ENCODE measurements around the gene PRSS57. TPM values are rescaled to one million over a fixed set of nuclear protein-coding genes. Genes with fewer than 3 reads are reported as not detected.

PRSS57 gene
- total RNA-seq, 2 experiments from 2014 or later = not detected

- Histone ChIP-seq H3K36me3 (ENCODE audit: insufficient read depth, low read length) (peaks cover 56% of the 10 kb centered on the region), H3K9me3 (ENCODE audit: control insufficient read depth in 1 of 2, insufficient read depth in 1 of 2, low read length in 2 of 2) (no peaks in the 10 kb centered on the region), H3K27ac (ENCODE audit: low read depth in 1 of 2, low read length in 2 of 2) (peak overlapping the region in 1 of 2 donors; percentile 35), H3K27me3 (ENCODE audit: control insufficient read depth in 1 of 2, insufficient read depth in 2 of 2, low read length in 2 of 2) (no peaks in the 10 kb centered on the region), H3K4me1 (ENCODE audit: insufficient read depth, low read length) (peaks cover 94% of the 10 kb centered on the region), H3K4me3 (ENCODE audit: low read length) (no peak overlapping the region)
- no peak for TF ChIP-seq CTCF (IDR thresholded peaks at IDR 0.05)
- H3K27me3 Mint-ChIP-seq = no peaks in the 10 kb centered on the region
- H3K4me3 Mint-ChIP-seq = no peak overlapping the region
- DNase-seq (peak in 2 of 14 experiments; percentile 5 to 37), ATAC-seq (ENCODE audit: poor library complexity) (no peak)
- intact Hi-C loops (cut with DNase I, micrococcal nuclease) = no loop called here
- H3K36me3 Mint-ChIP-seq (ENCODE audit: low read depth) = peaks cover 53% of the 10 kb centered on the region
- no peaks in the 10 kb centered on the region for H3K9me3 Mint-ChIP-seq
- H3K4me1 Mint-ChIP-seq (ENCODE audit: low read depth) = peaks cover 53% of the 10 kb centered on the region
- POLR2A ChIA-PET = interaction anchor here (2.5 kb wide), 1 partner anchor 9 kb away, joined by 5 read pairs; no protein-coding TSS in a partner anchor
- peak overlapping the region; percentile 97 for H3K27ac Mint-ChIP-seq
- CTCF ChIA-PET = interaction anchor here (1.1 kb wide), 1 partner anchor 73 kb away, joined by 3 read pairs; no protein-coding TSS in a partner anchor
Observed at GRCh38 chr19:656751-657559, 38.3 kb downstream of the PRSS57 start.

GRCh38 chr19:655691-656090 is 39.6 kb downstream of the PRSS57 start:
- Histone ChIP-seq H3K27me3 (ENCODE audit: control insufficient read depth in 1 of 2, insufficient read depth in 2 of 2, low read length in 2 of 2) (no peaks in the 10 kb centered on the region), H3K4me1 (ENCODE audit: insufficient read depth, low read length) (peaks cover 82% of the 10 kb centered on the region), H3K9me3 (ENCODE audit: control insufficient read depth in 1 of 2, insufficient read depth in 1 of 2, low read length in 2 of 2) (no peaks in the 10 kb centered on the region), H3K27ac (ENCODE audit: low read depth in 1 of 2, low read length in 2 of 2) (no peak overlapping the region), H3K4me3 (ENCODE audit: low read length) (no peak overlapping the region), H3K36me3 (ENCODE audit: insufficient read depth, low read length) (peaks cover 68% of the 10 kb centered on the region)
- no peaks in the 10 kb centered on the region for H3K9me3 Mint-ChIP-seq
- TF ChIP-seq CTCF (IDR thresholded peaks at IDR 0.05) = no peak
- intact Hi-C loops (cut with DNase I, micrococcal nuclease) = no loop called here
- peaks cover 43% of the 10 kb centered on the region for H3K4me1 Mint-ChIP-seq (ENCODE audit: low read depth)
- peak in 2 of 14 experiments; percentile 5 to 26 for DNase-seq
- peak overlapping the region; percentile 84 for H3K27ac Mint-ChIP-seq
- H3K36me3 Mint-ChIP-seq (ENCODE audit: low read depth) = peaks cover 44% of the 10 kb centered on the region
- H3K27me3 Mint-ChIP-seq = no peaks in the 10 kb centered on the region
- ChIA-PET CTCF (no interaction called here), POLR2A (interaction anchor here (0.9 to 2.5 kb wide), 2 partner anchors 8 to 45 kb away, joined by 3 to 5 read pairs; no protein-coding TSS in a partner anchor)
- peak overlapping the region; percentile 61 for H3K4me3 Mint-ChIP-seq
- ATAC-seq (ENCODE audit: poor library complexity) = no peak

- Histone ChIP-seq H3K4me1 (ENCODE audit: insufficient read depth, low read length) (peaks cover 59% of the 10 kb centered on the region), H3K9me3 (ENCODE audit: control insufficient read depth in 1 of 2, insufficient read depth in 1 of 2, low read length in 2 of 2) (no peaks in the 10 kb centered on the region), H3K27me3 (ENCODE audit: control insufficient read depth in 1 of 2, insufficient read depth in 2 of 2, low read length in 2 of 2) (no peaks in the 10 kb centered on the region), H3K4me3 (ENCODE audit: low read length) (no peak overlapping the region), H3K36me3 (ENCODE audit: insufficient read depth, low read length) (peaks cover 77% of the 10 kb centered on the region), H3K27ac (ENCODE audit: low read depth in 1 of 2, low read length in 2 of 2) (no peak overlapping the region)
- peaks cover 37% of the 10 kb centered on the region for H3K36me3 Mint-ChIP-seq (ENCODE audit: low read depth)
- ChIA-PET CTCF (no interaction called here), POLR2A (no interaction called here)
- intact Hi-C loops (cut with DNase I, micrococcal nuclease) = no loop called here
- DNase-seq (no peak), ATAC-seq (ENCODE audit: poor library complexity) (no peak)
- peaks cover 25% of the 10 kb centered on the region for H3K4me1 Mint-ChIP-seq (ENCODE audit: low read depth)
- H3K9me3 Mint-ChIP-seq = no peaks in the 10 kb centered on the region
- no peak overlapping the region for H3K27ac Mint-ChIP-seq
- no peak for TF ChIP-seq CTCF (IDR thresholded peaks at IDR 0.05)
- no peaks in the 10 kb centered on the region for H3K27me3 Mint-ChIP-seq
- H3K4me3 Mint-ChIP-seq = no peak overlapping the region
Observed at GRCh38 chr19:653425-653824, 41.8 kb downstream of the PRSS57 start.
